Pancreas (tissue), 10 donors: Measurements from ENCODE around the gene SYT9. TPM values are rescaled to one million over a fixed set of nuclear protein-coding genes. Genes with fewer than 3 reads are reported as not detected.

ENCODE experiments used
- ATAC-seq, 4 donors: fragments of 200-7000 bp; cut with Tn5 transposase; one replicate each; pipeline versions ENCODE4 v1.8.0 to v1.9.1; 2020; ENCODE audit warnings: mild to moderate bottlenecking in 4 of 4, moderate library complexity in 4 of 4
- DNase-seq, 6 donors: peaks; one replicate each; pipeline ENCODE4 v3.0.0-alpha.2; 2020
- FAIRE-seq: peaks from 2 replicates; lab custom pipeline; 2012; peaks lifted over from hg19 to GRCh38; lab: Jason Lieb, UNC
- H3K27ac ChIP-seq, 4 donors: fragments of 200-600 bp; sonication (generic); 1 replicate in 3 of 4; 2 replicates in 1 of 4; pipeline versions ENCODE4 v1.5.0 to v1.8.0; 2020
- H3K27me3 ChIP-seq, 4 donors: fragments of 200-600 bp; one replicate each; pipeline ENCODE4 v1.8.0; 2021
- H3K36me3 ChIP-seq, 3 donors: fragments of 200-600 bp; sonication (generic) in 1 of 3; one replicate each; pipeline versions ENCODE4 v1.5.0 to v1.8.0; 2020 to 2021
- H3K4me1 ChIP-seq, 3 donors: fragments of 200-600 bp; one replicate each; pipeline ENCODE4 v1.8.0; 2021
- H3K4me3 ChIP-seq, 4 donors: fragments of 200-600 bp; sonication (generic) in 2 of 4; one replicate each; pipeline versions ENCODE4 v1.5.0 to v1.8.0; 2020 to 2021
- H3K9me3 ChIP-seq, 4 donors: fragments of 200-600 bp; one replicate each; pipeline ENCODE4 v1.8.0; 2021
- WGBS, 2 donors: extraction: QIAGEN DNeasy Blood & Tissue Kit; methylation state at CpG; one replicate each; pipeline ENCODE4 v1.1.7; 2013; 5-methylcytosine and 5-hydroxymethylcytosine counted together
- intact Hi-C, 3 donors: fragments of 100-400 bp; cut with DNase I; formaldehyde crosslinking; loops; one replicate each; pipeline versions ENCODE4 v1.11.1 to v1.14.2; 2022
- polyA plus RNA-seq, 2 donors: library from polyadenylated mRNA; stranded (reverse); fragments of 200-250 nt; gene quantifications; one replicate each; pipeline ENCODE4 v1.2.3, GENCODE V29; 2013
- total RNA-seq, 6 donors: library from RNA; stranded (reverse); fragmentation: NEBNext Ultra II Directional in 4 of 6; extraction: Animal tissue kit (Norgen Biotek cat#: 25700) in 4 of 6; gene quantifications; one replicate each; pipeline versions ENCODE4 v1.2.1 to v1.2.4, GENCODE V29; 2021 to 2023
- TF ChIP-seq, protein P1 (sequence below), 4 donors: fragments of 200-600 bp; sonication (generic) in 3 of 4; IDR thresholded peaks; one replicate each; pipeline versions ENCODE4 v1.5.0 to v1.8.0; 2021; ENCODE audit warnings: antibody characterized with exemption in 4 of 4
- donor health status: healthy with polysubstance abuse.
- donor health status: DM: no; HTN: no; CAD: no; lungs with moderate emphysema.
- donor health status: DM: no; HTN: no; CAD: no.
- donor health status: control.
- donor health status: control.
- donor health status: Bipolar disorder and iron deficiency.
- donor health status: DM: yes; HTN: yes; CAD: no.
- donor health status: DM: no; HTN: no; CAD: no.
- donor health status: DM: no; HTN: no; CAD: no.
- donor health status: DM: yes; HTN: yes; CAD: no.

The SYT9 gene
- total and polyA plus RNA-seq, 8 donors, result 0.38 to 2.0 (median 1.0) TPM

DNA sequence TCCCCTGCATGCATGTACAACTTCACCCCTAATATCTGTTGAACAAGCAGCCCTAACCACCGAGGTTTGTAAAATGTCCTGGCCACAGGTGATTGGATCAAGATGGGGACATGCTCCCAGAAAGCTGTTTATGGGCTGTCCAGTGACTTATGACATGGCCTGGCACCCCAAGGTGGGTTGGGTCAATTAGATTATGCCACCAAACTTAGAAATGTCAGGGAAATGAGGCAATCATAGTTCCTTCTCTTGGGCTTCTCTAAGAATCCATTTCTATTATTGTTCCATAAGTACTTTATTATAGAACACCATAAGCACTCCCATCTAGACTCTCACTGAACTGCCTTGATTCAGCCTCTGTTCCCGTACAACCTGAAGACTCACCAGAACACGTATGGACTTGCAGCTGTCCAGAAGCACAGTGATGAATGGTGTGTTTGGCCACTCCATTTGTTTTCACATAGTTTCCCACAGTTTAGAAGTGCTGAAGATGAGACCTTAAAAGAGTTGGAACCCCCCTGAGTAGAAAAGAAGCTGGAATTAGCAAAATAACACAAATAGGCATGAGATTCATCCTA lies 188.1 kb downstream of the SYT9 start:
- no peaks in the 10 kb centered on the region for H3K9me3 ChIP-seq
- TF ChIP-seq, protein P1, sequence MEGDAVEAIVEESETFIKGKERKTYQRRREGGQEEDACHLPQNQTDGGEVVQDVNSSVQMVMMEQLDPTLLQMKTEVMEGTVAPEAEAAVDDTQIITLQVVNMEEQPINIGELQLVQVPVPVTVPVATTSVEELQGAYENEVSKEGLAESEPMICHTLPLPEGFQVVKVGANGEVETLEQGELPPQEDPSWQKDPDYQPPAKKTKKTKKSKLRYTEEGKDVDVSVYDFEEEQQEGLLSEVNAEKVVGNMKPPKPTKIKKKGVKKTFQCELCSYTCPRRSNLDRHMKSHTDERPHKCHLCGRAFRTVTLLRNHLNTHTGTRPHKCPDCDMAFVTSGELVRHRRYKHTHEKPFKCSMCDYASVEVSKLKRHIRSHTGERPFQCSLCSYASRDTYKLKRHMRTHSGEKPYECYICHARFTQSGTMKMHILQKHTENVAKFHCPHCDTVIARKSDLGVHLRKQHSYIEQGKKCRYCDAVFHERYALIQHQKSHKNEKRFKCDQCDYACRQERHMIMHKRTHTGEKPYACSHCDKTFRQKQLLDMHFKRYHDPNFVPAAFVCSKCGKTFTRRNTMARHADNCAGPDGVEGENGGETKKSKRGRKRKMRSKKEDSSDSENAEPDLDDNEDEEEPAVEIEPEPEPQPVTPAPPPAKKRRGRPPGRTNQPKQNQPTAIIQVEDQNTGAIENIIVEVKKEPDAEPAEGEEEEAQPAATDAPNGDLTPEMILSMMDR (IDR thresholded peaks at IDR 0.05), result no peak
- no peak overlapping the region for H3K4me3 ChIP-seq
- H3K27ac ChIP-seq, result no peak overlapping the region
- FAIRE-seq (no peak), ATAC-seq (no peak), DNase-seq (no peak)
- no peaks in the 10 kb centered on the region for H3K4me1 ChIP-seq
- intact Hi-C loops, result loop anchor here in 1 of 3 donors (5.0 kb wide), 1 partner anchor 343 kb away; no protein-coding TSS in a partner anchor
- no peaks in the 10 kb centered on the region for H3K27me3 ChIP-seq
- WGBS, 2 donors, result 92 to 95% methylated on average over 3 of the region's 3 CpGs
- no peaks in the 10 kb centered on the region for H3K36me3 ChIP-seq

DNA sequence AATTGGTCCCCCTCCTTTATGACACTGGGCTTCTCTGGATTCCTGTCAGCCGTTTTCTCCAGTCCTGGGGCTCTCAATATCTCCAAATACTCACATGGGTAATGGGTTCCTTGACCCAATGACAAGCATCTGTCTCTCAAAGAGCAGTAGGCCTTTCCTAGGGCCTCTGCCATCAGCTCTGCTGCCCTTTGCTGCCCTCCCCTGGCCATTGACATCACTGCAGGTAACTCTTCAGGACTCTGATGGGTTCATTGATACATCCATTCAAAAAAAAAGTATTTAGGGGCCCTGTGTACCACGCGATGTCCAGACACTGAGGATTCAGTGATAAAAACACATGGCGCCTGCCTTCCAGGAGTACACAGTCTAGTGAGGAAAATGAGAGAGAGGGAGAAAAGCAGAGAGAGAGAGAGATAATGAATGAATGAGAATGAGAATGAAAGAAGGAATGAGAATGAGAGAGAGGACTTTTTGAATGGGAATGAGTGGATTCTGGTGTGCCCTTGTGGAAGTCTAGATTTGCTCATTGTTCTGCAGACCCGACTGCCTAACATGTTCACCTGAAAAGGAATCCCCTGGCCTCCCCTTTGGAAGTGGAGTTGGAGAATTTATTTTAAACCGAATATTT lies 191.0 kb downstream of the SYT9 start:
- H3K27me3 ChIP-seq, result no peaks in the 10 kb centered on the region
- DNase-seq (peak in 5 of 6 donors; percentile 26 to 86 (median 70)), FAIRE-seq (no peak), ATAC-seq (peak; percentile 58 to 89 (median 88))
- TF ChIP-seq, protein P1 (IDR thresholded peaks at IDR 0.05), result peak; percentile 60 to 82 (median 76)
- H3K36me3 ChIP-seq, result no peaks in the 10 kb centered on the region
- no peaks in the 10 kb centered on the region for H3K9me3 ChIP-seq
- WGBS, 2 donors, result 24 to 30% methylated on average over 6 of the region's 6 CpGs
- H3K4me1 ChIP-seq, result peaks cover 0 to 8% (median 7%) of the 10 kb centered on the region in 3 donors
- no peak overlapping the region for H3K27ac ChIP-seq
- intact Hi-C loops, result loop anchor here in 1 of 3 donors (5.0 kb wide), 1 partner anchor 345 kb away; no protein-coding TSS in a partner anchor
- no peak overlapping the region for H3K4me3 ChIP-seq

DNA sequence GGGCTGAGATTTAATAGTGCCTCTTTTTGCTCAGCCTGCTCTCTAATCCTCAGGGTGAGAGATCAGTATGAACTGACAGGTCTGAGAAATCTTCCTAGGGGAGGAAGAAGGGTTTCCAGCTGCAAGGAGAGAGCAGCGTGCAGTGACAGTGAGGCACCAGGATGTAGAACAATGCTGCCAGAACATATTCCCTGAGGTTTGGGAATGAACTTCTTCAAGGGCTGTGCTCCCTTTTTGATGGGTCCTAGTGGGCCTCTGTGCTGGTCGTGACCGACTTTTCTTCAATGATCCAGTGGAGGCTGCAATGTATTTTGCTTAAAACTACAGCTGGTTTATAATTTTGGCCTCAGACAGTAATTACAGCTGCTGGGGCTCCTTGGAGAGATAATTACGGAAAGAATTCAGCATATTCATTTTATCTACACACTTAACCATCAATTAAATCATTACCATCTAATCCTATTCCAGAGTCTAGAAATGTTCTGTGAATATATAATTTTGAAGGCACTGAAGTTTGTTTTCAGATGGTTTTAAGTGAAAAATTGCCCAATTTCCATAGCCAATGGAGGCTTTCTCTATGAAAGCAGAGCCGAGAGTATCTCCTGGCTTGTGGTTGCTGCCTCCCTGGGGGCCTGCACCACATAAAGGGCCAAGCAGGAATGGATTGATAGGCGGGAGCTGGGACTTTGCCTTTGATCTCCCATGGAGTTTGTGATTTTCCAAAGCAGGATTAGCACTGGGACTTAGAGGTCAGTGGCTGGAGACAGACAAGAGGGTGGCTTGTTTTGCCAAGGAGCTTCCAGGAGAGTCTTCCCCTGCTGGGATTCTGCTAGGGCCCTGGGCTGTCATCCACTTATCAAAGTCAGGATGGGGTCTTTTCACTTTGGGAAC lies 192.6 kb downstream of the SYT9 start:
- FAIRE-seq, result no peak
- Histone ChIP-seq H3K4me1 (peaks cover 0 to 8% (median 7%) of the 10 kb centered on the region in 3 donors), H3K4me3 (no peak overlapping the region), H3K27ac (no peak overlapping the region), H3K36me3 (no peaks in the 10 kb centered on the region), H3K27me3 (no peaks in the 10 kb centered on the region), H3K9me3 (no peaks in the 10 kb centered on the region)
- intact Hi-C loops, result loop anchor here in 1 of 3 donors (5.0 kb wide), 1 partner anchor 347 kb away; no protein-coding TSS in a partner anchor
- DNase-seq, result no peak
- TF ChIP-seq, protein P1 (IDR thresholded peaks at IDR 0.05), result no peak
- WGBS, 2 donors, result 83 to 92% methylated on average over 6 of the region's 6 CpGs
- ATAC-seq, result no peak

DNA sequence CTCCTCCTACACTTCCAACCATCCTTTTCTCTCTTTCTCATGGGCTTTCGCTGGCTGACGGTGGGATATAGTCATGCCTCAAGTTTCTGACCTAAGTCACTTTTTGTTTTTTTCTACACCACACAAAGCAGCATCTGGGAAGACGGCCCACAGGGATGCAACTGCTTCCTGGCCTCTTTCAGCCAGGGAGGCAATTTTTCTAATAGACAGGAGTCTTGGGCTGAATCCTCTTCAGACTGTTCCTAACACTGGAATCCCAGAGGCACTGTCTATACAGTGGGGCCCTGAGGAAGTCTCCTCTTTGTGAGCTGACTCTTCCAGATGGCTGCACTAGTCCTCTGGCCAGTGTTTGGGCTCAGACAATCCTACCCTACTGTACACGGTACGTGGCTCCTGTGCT lies 193.9 kb downstream of the SYT9 start:
- no peaks in the 10 kb centered on the region for H3K36me3 ChIP-seq
- no peak overlapping the region for H3K4me3 ChIP-seq
- ATAC-seq, result no peak
- H3K4me1 ChIP-seq, result peaks cover 0 to 12% (median 7%) of the 10 kb centered on the region in 3 donors
- no peaks in the 10 kb centered on the region for H3K27me3 ChIP-seq
- TF ChIP-seq, protein P1 (IDR thresholded peaks at IDR 0.05), result no peak
- intact Hi-C loops, result no loop called here
- no peak for DNase-seq
- WGBS, 2 donors, result 77 to 83% methylated on average over 5 of the region's 5 CpGs
- H3K27ac ChIP-seq, result no peak overlapping the region
- FAIRE-seq, result no peak
- no peaks in the 10 kb centered on the region for H3K9me3 ChIP-seq
